Tibial nerve (tissue), 4 donors: ENCODE measurements around the gene PLEKHB1. TPM values are rescaled to one million over a fixed set of nuclear protein-coding genes. Genes with fewer than 3 reads are reported as not detected.

Source experiments
- DNase-seq, 2 donors: peaks; one replicate each; pipeline ENCODE4 v3.0.0-alpha.2; 2019; ENCODE audit warnings: low spot score in 2 of 2
- H3K27ac ChIP-seq, 4 donors: fragments of 200-600 bp; sonication (generic) in 3 of 4; one replicate each; pipeline ENCODE4 v1.5.1; 2017 to 2019; ENCODE audit warnings: mild to moderate bottlenecking in 1 of 4
- H3K27me3 ChIP-seq, 2 donors: fragments of 200-600 bp; sonication (generic) in 1 of 2; one replicate each; pipeline versions ENCODE4 v1.5.1 to v1.6.0; 2017 to 2019
- H3K36me3 ChIP-seq, 3 donors: fragments of 200-600 bp; sonication (generic); one replicate each; pipeline ENCODE4 v1.5.1; 2018 to 2019
- H3K4me1 ChIP-seq, 4 donors: fragments of 200-600 bp; sonication (generic) in 3 of 4; one replicate each; pipeline ENCODE4 v1.5.1; 2017 to 2019
- H3K4me3 ChIP-seq, 4 donors: fragments of 200-600 bp; sonication (generic) in 3 of 4; one replicate each; pipeline ENCODE4 v1.5.1; 2017 to 2019; ENCODE audit warnings: mild to moderate bottlenecking in 1 of 4, moderate library complexity in 1 of 4
- H3K9me3 ChIP-seq, 4 donors: fragments of 200-600 bp; sonication (generic) in 3 of 4; one replicate each; pipeline ENCODE4 v1.5.1; 2017 to 2019
- EP300 ChIP-seq, 2 donors: sonication (generic); formaldehyde crosslinking; IDR thresholded peaks; one replicate each; pipeline ENCODE4 v1.6.1; 2017; ENCODE audit warnings: antibody characterized with exemption in 2 of 2, mild to moderate bottlenecking in 1 of 2
- POLR2A ChIP-seq, 2 donors: fragments of 450-650 bp; IDR thresholded peaks; one replicate each; pipeline ENCODE4 v1.6.1; 2017; ENCODE audit warnings: antibody characterized with exemption in 2 of 2, mild to moderate bottlenecking in 2 of 2, moderate library complexity in 2 of 2
- WGBS, 2 donors: methylation state at CpG; one replicate each; pipeline ENCODE4 v1.1.5; 2018; 5-methylcytosine and 5-hydroxymethylcytosine counted together
- total RNA-seq, 4 donors: library from RNA; depleted of rRNA; stranded (reverse); fragments of >200 nt; gene quantifications; one replicate each; pipeline ENCODE4 v1.1.0, GENCODE V29; 2016
- TF ChIP-seq, protein P1 (sequence below), 5 experiments: fragments of 200-600 bp in 3 of 5; fragments of 450-650 bp in 2 of 5; sonication (generic) in 3 of 5; IDR thresholded peaks; one replicate each; pipeline ENCODE4 v1.5.1; 2016 to 2019; ENCODE audit warnings: antibody characterized with exemption in 5 of 5, mild to moderate bottlenecking in 3 of 5, moderate library complexity in 2 of 5

PLEKHB1 gene
- total RNA-seq, 4 donors from 2014 or later: 71.4 to 226 (median 206) TPM

DNA sequence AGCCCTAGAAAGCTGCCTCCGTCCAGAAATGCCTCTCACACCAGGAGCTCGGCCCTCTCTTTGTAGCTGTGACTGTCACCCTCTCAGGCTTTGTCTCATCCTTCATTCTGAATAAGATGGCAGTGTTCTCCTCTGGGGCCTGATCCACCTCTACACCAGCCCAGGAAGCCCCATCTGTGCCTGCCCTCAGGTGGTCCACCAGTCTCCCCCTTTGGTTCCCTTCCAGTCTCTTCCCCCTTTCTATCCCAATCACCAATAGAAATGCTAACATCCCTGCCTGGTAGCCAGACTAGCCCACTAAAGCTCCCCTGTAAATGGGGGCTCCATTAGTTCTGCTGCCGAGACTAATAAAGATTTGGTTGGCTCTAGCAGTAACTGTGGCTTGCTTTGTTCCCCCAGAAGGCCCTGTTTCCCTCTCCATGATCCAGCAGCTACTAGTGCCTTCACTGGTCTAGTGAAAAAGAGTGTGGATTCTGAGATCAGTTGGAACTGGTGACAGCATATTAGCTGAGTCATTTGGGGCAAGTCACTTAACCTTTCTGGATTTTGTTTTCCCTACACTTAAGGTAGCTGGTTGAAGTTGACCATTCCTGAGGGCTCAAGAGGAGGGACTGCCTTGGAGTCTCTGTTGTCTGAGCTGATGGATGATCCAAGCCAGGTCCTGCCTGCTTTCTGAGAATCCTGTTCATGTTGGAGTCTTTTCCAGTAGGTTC lies 16.2 kb downstream of the PLEKHB1 start:
- Histone ChIP-seq H3K9me3 (no peaks in the 10 kb centered on the region), H3K4me1 (peaks cover 0 to 44% (median 13%) of the 10 kb centered on the region in 4 donors), H3K27ac (peak overlapping the region in 1 of 4 donors; percentile 22), H3K36me3 (no peaks in the 10 kb centered on the region), H3K27me3 (no peaks in the 10 kb centered on the region), H3K4me3 (no peak overlapping the region)
- 86 to 88% methylated on average over 3 of the region's 3 CpGs for WGBS, 2 donors
- no peak for TF ChIP-seq EP300 (IDR thresholded peaks at IDR 0.05)
- TF ChIP-seq, protein P1, sequence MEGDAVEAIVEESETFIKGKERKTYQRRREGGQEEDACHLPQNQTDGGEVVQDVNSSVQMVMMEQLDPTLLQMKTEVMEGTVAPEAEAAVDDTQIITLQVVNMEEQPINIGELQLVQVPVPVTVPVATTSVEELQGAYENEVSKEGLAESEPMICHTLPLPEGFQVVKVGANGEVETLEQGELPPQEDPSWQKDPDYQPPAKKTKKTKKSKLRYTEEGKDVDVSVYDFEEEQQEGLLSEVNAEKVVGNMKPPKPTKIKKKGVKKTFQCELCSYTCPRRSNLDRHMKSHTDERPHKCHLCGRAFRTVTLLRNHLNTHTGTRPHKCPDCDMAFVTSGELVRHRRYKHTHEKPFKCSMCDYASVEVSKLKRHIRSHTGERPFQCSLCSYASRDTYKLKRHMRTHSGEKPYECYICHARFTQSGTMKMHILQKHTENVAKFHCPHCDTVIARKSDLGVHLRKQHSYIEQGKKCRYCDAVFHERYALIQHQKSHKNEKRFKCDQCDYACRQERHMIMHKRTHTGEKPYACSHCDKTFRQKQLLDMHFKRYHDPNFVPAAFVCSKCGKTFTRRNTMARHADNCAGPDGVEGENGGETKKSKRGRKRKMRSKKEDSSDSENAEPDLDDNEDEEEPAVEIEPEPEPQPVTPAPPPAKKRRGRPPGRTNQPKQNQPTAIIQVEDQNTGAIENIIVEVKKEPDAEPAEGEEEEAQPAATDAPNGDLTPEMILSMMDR (IDR thresholded peaks at IDR 0.05): no peak
- TF ChIP-seq POLR2A (IDR thresholded peaks at IDR 0.05): no peak
- DNase-seq: no peak

DNA sequence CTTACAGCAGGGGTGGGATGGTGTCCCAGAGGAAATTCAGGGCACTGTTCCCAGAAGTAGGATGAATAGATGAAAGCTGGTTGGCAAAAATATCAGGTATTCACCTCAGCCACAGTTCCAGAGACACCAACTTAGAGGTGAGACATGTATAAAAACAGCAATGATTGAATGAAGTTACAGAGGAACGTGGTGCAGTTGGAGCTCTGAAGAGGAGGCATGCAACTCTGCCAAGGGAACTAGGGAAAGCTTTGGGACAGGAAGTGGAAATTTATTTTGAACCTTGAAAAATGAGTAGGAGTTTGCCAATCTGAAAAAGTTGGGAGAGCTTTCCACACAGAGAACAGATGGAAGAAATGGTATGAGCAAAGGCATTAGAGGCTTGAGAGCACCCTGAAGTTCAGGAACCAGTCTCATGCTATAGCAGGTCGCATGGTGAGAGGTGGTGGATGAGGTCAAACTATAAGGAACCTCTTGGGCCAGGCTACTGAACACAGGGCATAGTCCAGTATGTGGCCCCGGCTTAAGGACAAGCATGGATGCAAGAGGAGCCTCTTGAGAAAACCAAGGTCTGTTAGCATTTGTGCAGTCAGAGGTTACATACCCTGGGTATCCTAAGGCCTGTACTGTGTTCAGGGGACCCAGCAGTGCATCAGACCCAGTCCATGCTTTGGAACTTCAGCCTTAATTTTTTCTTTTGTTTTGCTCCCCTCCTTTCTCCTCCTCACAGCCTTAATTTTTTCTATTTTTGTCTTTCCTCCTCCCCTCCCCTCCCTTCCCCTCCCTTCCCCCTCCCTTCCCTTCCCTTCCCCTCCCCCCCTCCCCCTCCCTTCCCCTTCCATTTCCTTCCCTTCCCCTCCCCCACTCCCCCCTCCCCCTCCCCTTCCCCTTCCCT lies 17.5 kb downstream of the PLEKHB1 start:
- peaks cover 0 to 44% (median 13%) of the 10 kb centered on the region in 4 donors for H3K4me1 ChIP-seq
- no peak for DNase-seq
- no peaks in the 10 kb centered on the region for H3K9me3 ChIP-seq
- TF ChIP-seq, protein P1 (IDR thresholded peaks at IDR 0.05): no peak
- TF ChIP-seq EP300 (IDR thresholded peaks at IDR 0.05) (no peak), POLR2A (IDR thresholded peaks at IDR 0.05) (no peak)
- no peaks in the 10 kb centered on the region for H3K36me3 ChIP-seq
- WGBS, 2 donors: 62 to 67% methylated on average over 3 of the region's 3 CpGs
- H3K27ac ChIP-seq: peak overlapping the region in 1 of 4 donors; percentile 3
- H3K27me3 ChIP-seq: no peaks in the 10 kb centered on the region
- H3K4me3 ChIP-seq: no peak overlapping the region

DNA sequence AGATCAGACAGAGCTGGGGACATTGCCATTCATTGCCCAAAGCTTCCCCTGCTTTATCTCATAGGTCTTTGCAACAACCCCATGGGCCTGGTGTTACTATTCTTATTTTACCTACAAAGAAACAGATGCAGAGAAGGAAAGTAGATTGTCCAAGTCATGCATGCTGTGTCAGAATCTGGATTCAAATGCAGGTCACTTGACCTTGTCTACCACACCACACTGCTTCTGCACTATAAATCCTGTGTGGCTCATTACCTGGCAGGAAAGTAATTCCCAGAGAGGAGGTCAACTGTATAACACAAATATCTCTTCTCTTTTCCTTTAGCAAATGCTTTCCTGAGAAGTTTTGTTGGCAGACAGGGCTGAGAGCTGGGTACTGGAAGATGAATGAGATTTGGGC lies 18.5 kb downstream of the PLEKHB1 start:
- no peak for DNase-seq
- no peak overlapping the region for H3K4me3 ChIP-seq
- TF ChIP-seq EP300 (IDR thresholded peaks at IDR 0.05) (no peak), POLR2A (IDR thresholded peaks at IDR 0.05) (no peak)
- TF ChIP-seq, protein P1 (IDR thresholded peaks at IDR 0.05): no peak
- no peaks in the 10 kb centered on the region for H3K9me3 ChIP-seq
- H3K27me3 ChIP-seq: no peaks in the 10 kb centered on the region
- peaks cover 0 to 44% (median 13%) of the 10 kb centered on the region in 4 donors for H3K4me1 ChIP-seq
- no peak overlapping the region for H3K27ac ChIP-seq
- H3K36me3 ChIP-seq: peaks cover 0 to under 1% (median 0%) of the 10 kb centered on the region in 3 donors

DNA sequence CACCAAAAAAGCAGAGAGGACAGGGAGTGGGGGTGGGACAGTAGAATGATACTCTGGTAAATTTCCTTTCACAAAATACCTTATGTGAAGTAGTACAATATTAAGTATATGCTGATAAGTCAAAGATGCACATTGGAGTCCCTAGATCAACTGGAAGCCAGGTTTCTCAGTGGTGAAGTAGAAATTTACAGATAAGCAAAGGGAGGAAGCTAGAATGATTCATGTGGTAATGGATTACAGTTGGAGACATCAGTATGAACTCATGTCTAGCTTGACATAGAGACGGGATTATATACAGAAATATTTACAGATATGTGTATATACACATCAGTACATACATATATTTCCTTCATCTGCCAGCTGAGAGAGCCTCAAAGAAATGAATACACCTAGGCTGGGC lies 21.5 kb downstream of the PLEKHB1 start:
- Histone ChIP-seq H3K27ac (no peak overlapping the region), H3K4me3 (no peak overlapping the region), H3K36me3 (peaks cover 0 to 10% (median 0%) of the 10 kb centered on the region in 3 donors), H3K4me1 (peaks cover 0 to 26% (median 4%) of the 10 kb centered on the region in 4 donors), H3K9me3 (no peaks in the 10 kb centered on the region), H3K27me3 (no peaks in the 10 kb centered on the region)
- TF ChIP-seq EP300 (IDR thresholded peaks at IDR 0.05): no peak
- TF ChIP-seq POLR2A (IDR thresholded peaks at IDR 0.05): no peak
- 88% methylated on average over 1 of the region's 1 CpG for WGBS, 2 donors
- no peak for DNase-seq

DNA sequence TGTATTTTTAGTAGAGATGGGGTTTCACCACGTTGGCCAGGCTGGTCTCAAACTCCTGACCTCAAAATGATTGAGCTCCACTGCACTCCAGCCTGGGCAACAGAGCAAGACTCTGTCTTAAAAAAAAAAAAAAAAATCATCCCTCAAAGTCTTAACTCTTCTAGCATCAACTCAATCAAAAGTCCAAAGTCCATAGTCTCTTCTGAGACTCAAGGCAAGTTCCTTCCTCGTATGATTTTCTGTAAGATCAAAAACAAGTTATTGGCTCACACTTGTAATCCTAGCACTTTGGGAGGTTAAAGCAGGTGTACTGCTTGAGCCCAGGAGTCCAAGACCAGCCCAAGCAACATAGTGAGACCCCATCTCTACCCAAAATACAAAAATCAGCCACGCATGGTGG lies 24.4 kb downstream of the PLEKHB1 start:
- peaks cover 0 to 27% (median 0%) of the 10 kb centered on the region in 3 donors for H3K36me3 ChIP-seq
- H3K4me1 ChIP-seq: no peaks in the 10 kb centered on the region
- H3K27ac ChIP-seq: no peak overlapping the region
- H3K9me3 ChIP-seq: no peaks in the 10 kb centered on the region
- WGBS, 2 donors: 87 to 92% methylated on average over 3 of the region's 3 CpGs
- DNase-seq: no peak
- H3K27me3 ChIP-seq: no peaks in the 10 kb centered on the region
- TF ChIP-seq, protein P1 (IDR thresholded peaks at IDR 0.05): no peak
- TF ChIP-seq EP300 (IDR thresholded peaks at IDR 0.05) (no peak), POLR2A (IDR thresholded peaks at IDR 0.05) (no peak)
- no peak overlapping the region for H3K4me3 ChIP-seq
